Progenitor cell of endocrine pancreas (in vitro differentiated cells): ENCODE results near the gene TLCD3A. TPM values are rescaled to one million over a fixed set of nuclear protein-coding genes. Genes with fewer than 3 reads are reported as not detected.
"Not testable (repeated sequence)": the region's sequence is repeated elsewhere in the genome, so short reads cannot be mapped to it uniquely, and the experiment has no call there.

ENCODE experiments used
- DNase-seq: peaks from one replicate; pipeline ENCODE4 v3.0.0; 2021; ENCODE audit warnings: low spot score; ENCODE audit not compliant: unreplicated experiment
- H3K27ac Mint-ChIP-seq: 2 replicates; pipeline ENCODE4 v1.8.0; 2021; ENCODE audit warnings: mild to moderate bottlenecking, moderate library complexity, mixed read lengths
- H3K27me3 Mint-ChIP-seq: 2 replicates; pipeline ENCODE4 v1.8.0; 2021; ENCODE audit warnings: mixed read lengths
- H3K36me3 Mint-ChIP-seq: 2 replicates; pipeline ENCODE4 v1.8.0; 2022; ENCODE audit warnings: mixed read lengths; ENCODE audit not compliant: insufficient read depth
- H3K4me1 Mint-ChIP-seq: 2 replicates; pipeline ENCODE4 v1.8.0; 2021; ENCODE audit warnings: low read depth, mixed read lengths
- H3K4me3 Mint-ChIP-seq: 2 replicates; pipeline ENCODE4 v1.8.0; 2021; ENCODE audit warnings: low read depth, mild to moderate bottlenecking, moderate library complexity, mixed read lengths
- H3K9me3 Mint-ChIP-seq: 2 replicates; pipeline ENCODE4 v1.8.0; 2021; ENCODE audit warnings: low read depth, mixed read lengths
- total RNA-seq: library from RNA; stranded (reverse); gene quantifications from 2 replicates; pipeline ENCODE4 v1.2.1, GENCODE V29; 2021
- TF ChIP-seq, protein P1 (sequence below): fragments of 200-600 bp; sonication (generic); IDR thresholded peaks from one replicate; pipeline ENCODE4 v1.5.0; 2021; ENCODE audit warnings: antibody characterized with exemption, mild to moderate bottlenecking; ENCODE audit not compliant: unreplicated experiment

TLCD3A gene
- total RNA-seq, 1 donor from 2014 or later, result 27.2 TPM

DNA sequence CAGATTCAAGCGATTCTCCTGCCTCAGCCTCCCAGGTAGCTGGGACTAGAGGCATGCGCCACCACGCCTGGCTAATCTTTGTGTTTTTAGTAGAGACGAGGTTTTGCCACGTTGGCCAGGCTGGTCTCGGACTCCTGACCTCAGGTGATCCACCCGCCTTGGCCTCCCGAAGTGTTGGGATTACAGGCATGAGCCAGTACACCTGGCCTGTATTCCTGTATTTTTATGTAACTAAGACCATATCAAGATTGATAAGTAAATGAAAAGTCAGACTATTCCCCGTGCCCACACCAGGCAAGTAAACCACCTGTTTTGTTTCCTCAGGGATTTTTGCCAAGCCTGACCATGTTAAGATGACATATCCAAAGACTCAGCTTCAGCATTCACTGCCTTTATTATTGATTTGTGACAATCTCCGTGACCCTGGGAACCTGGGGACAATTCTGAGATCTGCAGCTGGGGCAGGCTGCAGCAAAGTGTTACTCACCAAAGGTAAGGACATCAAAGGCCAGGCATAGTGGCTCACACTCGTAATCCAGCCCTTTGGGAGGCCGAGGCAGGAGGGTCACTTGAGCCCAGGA lies 55.3 kb downstream of the TLCD3A start:
- no peaks in the 10 kb centered on the region for H3K27me3 Mint-ChIP-seq
- DNase-seq, result no peak
- peaks cover 11% of the 10 kb centered on the region for H3K4me1 Mint-ChIP-seq
- H3K9me3 Mint-ChIP-seq, result no peaks in the 10 kb centered on the region
- H3K36me3 Mint-ChIP-seq, result peaks cover 11% of the 10 kb centered on the region
- H3K4me3 Mint-ChIP-seq, result no peak overlapping the region
- H3K27ac Mint-ChIP-seq, result no peak overlapping the region
- TF ChIP-seq, protein P1, sequence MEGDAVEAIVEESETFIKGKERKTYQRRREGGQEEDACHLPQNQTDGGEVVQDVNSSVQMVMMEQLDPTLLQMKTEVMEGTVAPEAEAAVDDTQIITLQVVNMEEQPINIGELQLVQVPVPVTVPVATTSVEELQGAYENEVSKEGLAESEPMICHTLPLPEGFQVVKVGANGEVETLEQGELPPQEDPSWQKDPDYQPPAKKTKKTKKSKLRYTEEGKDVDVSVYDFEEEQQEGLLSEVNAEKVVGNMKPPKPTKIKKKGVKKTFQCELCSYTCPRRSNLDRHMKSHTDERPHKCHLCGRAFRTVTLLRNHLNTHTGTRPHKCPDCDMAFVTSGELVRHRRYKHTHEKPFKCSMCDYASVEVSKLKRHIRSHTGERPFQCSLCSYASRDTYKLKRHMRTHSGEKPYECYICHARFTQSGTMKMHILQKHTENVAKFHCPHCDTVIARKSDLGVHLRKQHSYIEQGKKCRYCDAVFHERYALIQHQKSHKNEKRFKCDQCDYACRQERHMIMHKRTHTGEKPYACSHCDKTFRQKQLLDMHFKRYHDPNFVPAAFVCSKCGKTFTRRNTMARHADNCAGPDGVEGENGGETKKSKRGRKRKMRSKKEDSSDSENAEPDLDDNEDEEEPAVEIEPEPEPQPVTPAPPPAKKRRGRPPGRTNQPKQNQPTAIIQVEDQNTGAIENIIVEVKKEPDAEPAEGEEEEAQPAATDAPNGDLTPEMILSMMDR, result no peak

DNA sequence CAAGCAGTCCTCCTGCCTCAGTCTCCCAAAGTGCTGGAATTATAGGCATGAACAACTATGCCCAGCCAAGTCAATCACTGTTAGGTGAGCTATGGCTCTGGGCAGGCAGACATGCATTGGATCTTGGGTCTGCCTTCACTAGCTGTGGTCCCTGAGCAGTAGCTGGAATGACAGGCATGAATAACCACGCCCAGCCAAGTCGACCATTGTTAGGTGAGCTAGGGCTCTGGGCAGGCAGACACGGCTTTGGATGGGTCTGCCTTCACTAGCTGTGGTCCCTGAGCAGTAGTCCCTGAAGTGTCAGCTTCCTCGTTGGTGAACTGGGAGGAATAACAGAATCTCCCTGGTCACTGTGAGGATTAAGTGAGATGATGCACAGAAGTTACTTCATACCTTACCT lies 56.2 kb downstream of the TLCD3A start:
- no peak for DNase-seq
- TF ChIP-seq, protein P1, result no peak
- no peaks in the 10 kb centered on the region for H3K9me3 Mint-ChIP-seq
- H3K27ac Mint-ChIP-seq, result no peak overlapping the region
- H3K27me3 Mint-ChIP-seq, result no peaks in the 10 kb centered on the region
- no peak overlapping the region for H3K4me3 Mint-ChIP-seq
- peaks cover 11% of the 10 kb centered on the region for H3K36me3 Mint-ChIP-seq
- peaks cover 4% of the 10 kb centered on the region for H3K4me1 Mint-ChIP-seq

DNA sequence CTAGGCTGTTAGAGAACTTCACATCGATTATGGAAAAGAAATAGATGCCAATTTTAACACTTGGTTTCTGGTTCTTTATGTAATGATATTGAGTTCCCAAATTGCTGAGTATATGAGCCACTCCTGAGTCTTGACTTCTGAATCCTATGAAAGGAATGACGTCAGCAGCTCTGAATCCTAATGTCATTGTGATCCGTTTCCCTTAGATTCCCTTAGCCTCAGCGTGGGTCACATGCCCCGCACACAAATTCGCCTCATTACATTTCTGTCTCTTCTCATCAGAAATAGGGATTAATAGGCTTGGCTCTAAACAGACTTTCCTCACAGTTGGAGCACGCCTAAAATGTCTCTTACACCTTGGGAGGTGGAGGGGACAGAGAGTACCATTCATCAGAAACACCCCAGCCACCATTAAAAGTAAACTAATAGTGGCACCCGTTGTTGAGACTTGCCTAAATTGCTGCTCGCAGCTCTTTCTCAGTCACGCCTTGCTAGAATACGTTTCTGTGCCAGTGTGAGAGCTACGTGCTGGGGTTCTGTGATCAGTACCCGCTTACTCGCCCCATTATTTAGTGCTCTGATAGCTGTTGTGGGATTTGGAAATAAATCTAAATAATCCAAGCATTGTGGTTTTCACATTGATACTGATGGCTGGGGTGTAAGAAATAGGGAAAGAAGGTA lies 56.9 kb downstream of the TLCD3A start:
- H3K4me3 Mint-ChIP-seq, result no peak overlapping the region
- no peak for DNase-seq
- no peaks in the 10 kb centered on the region for H3K9me3 Mint-ChIP-seq
- peaks cover 11% of the 10 kb centered on the region for H3K36me3 Mint-ChIP-seq
- TF ChIP-seq, protein P1, result no peak
- H3K27ac Mint-ChIP-seq, result no peak overlapping the region
- H3K27me3 Mint-ChIP-seq, result no peaks in the 10 kb centered on the region
- H3K4me1 Mint-ChIP-seq, result no peaks in the 10 kb centered on the region

DNA sequence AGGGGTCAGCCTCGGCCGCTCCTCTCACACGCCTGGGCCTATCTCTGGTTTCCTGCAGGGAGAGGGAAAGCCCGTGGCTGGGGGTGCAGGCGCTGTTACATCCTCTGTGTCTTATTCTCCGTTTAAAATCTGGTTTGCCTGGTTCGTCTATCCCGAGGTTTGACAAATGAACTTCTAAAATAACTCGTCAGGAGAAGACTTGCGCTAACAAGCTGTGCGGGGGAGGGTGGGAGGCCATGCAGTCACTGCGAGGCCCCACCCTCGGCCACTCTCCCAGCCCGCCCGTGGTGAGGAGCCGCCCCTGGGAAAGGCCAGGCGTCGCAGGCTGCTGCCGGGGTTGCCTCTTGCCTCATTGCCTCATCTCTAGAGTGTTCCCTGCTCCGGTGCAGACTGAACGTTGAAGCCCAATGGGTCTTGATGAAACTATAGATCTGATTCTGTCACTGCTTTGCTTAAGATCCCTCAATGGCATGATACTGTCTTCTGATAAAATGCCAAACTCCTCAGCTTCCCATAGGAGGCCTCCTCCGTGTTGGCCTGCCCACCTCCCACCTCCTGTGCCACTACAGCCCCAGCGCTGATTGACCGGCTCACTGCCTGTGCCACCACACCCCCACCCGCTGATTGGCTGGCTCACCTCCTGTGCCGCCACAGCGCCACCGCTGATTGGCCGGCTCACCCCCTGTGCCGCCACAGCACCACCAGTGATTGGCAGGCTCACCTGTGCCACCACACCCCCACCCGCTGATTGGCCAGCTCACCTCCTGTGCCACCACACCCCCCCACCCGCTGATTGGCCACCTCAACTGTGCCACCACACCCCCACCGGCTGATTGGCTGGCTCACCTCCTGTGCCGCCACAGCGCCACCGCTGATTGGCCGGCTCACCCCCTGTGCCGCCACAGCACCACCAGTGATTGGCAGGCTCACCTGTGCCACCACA lies 57.8 kb downstream of the TLCD3A start:
- not testable (repeated sequence) for H3K4me1 Mint-ChIP-seq, H3K9me3 Mint-ChIP-seq, H3K27ac Mint-ChIP-seq, DNase-seq, H3K27me3 Mint-ChIP-seq, H3K4me3 Mint-ChIP-seq
- H3K36me3 Mint-ChIP-seq, result peaks cover 14% of the 10 kb centered on the region

DNA sequence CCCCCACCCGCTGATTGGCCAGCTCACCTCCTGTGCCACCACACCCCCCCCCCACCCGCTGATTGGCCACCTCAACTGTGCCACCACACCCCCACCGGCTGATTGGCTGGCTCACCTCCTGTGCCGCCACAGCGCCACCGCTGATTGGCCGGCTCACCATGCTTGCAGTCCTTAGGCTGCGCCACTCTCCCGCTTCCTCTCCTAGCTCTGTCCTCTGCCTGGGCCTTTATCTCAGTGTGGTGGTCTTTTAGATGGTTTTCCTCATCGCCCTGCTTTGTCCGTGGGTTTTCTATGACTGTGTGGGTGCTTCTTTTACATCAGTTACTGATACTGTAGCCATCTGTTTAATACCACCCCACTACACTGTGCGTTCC lies 58.5 kb downstream of the TLCD3A start:
- H3K27me3 Mint-ChIP-seq, H3K4me3 Mint-ChIP-seq, DNase-seq, H3K27ac Mint-ChIP-seq, H3K9me3 Mint-ChIP-seq, H3K4me1 Mint-ChIP-seq: not testable (repeated sequence)
- peaks cover 14% of the 10 kb centered on the region for H3K36me3 Mint-ChIP-seq

DNA sequence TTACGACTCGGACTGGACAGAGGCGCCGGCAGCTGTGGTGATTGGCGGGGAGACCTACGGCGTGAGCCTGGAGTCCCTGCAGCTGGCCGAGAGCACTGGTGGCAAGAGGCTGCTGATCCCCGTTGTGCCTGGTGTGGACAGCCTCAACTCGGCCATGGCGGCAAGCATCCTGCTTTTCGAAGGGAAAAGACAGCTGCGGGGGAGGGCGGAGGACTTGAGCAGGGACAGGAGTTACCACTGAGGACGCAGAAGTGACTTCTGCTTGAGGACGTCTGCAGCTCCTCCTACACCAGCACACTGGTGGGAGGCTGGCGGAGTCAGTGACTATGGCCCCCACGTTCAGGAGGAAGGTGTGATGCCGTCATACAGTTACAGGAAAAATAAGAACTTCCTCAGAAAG lies 59.4 kb downstream of the TLCD3A start:
- Mint-ChIP-seq H3K27ac (no peak overlapping the region), H3K27me3 (no peaks in the 10 kb centered on the region), H3K4me1 (peaks cover 2% of the 10 kb centered on the region), H3K36me3 (peaks cover 14% of the 10 kb centered on the region), H3K9me3 (no peaks in the 10 kb centered on the region), H3K4me3 (no peak overlapping the region)
- TF ChIP-seq, protein P1, result no peak
- no peak for DNase-seq
